ENCODE data around the gene AKAP6. TPM values are rescaled to one million over a fixed set of nuclear protein-coding genes. Genes with fewer than 3 reads are reported as not detected.

The AKAP6 gene
- total and polyA plus RNA-seq, 8 donors = 3.7 to 7.2 (median 6.0) TPM

- no peaks in the 10 kb centered on the region for H3K4me1 ChIP-seq
- ATAC-seq = no peak
- no peaks in the 10 kb centered on the region for H3K27me3 ChIP-seq
- no peak overlapping the region for H3K4me3 ChIP-seq
- H3K9me3 ChIP-seq = no peaks in the 10 kb centered on the region
- no peaks in the 10 kb centered on the region for H3K36me3 ChIP-seq
- no peak for TF ChIP-seq CTCF (IDR thresholded peaks at IDR 0.05)
- DNase-seq = no peak
- no peak overlapping the region for H3K27ac ChIP-seq
- intact Hi-C loops (cut with DNase I) = no loop called here
These were observed 506.8 kb downstream of the AKAP6 start for GRCh38 chr14:32835924-32836323.

- no peak for TF ChIP-seq CTCF (IDR thresholded peaks at IDR 0.05)
- Histone ChIP-seq H3K36me3 (no peaks in the 10 kb centered on the region), H3K4me1 (no peaks in the 10 kb centered on the region), H3K27ac (no peak overlapping the region), H3K9me3 (no peaks in the 10 kb centered on the region), H3K4me3 (no peak overlapping the region), H3K27me3 (no peaks in the 10 kb centered on the region)
- intact Hi-C loops (cut with DNase I) = no loop called here
- DNase-seq = no peak
- no peak for ATAC-seq
These were observed 512.6 kb downstream of the AKAP6 start for GRCh38 chr14:32841698-32842097.

- no peak overlapping the region for H3K27ac ChIP-seq
- H3K4me3 ChIP-seq = no peak overlapping the region
- peaks cover 0 to 2% of the 10 kb centered on the region in 2 donors for H3K9me3 ChIP-seq
- no peaks in the 10 kb centered on the region for H3K27me3 ChIP-seq
- TF ChIP-seq CTCF (IDR thresholded peaks at IDR 0.05) = no peak
- H3K4me1 ChIP-seq = no peaks in the 10 kb centered on the region
- intact Hi-C loops (cut with DNase I) = no loop called here
- DNase-seq (no peak), ATAC-seq (no peak)
- H3K36me3 ChIP-seq = no peaks in the 10 kb centered on the region
These were observed 517.8 kb downstream of the AKAP6 start for GRCh38 chr14:32846821-32847365.

GRCh38 chr14:32847867-32848266 lies 518.8 kb downstream of the AKAP6 start:
- Histone ChIP-seq H3K4me1 (no peaks in the 10 kb centered on the region), H3K27me3 (no peaks in the 10 kb centered on the region), H3K36me3 (no peaks in the 10 kb centered on the region), H3K27ac (no peak overlapping the region), H3K4me3 (no peak overlapping the region), H3K9me3 (peaks cover 0 to 2% of the 10 kb centered on the region in 2 donors)
- no peak for TF ChIP-seq CTCF (IDR thresholded peaks at IDR 0.05)
- no peak for DNase-seq
- no peak for ATAC-seq
- intact Hi-C loops (cut with DNase I) = no loop called here

- no peaks in the 10 kb centered on the region for H3K27me3 ChIP-seq
- no peaks in the 10 kb centered on the region for H3K36me3 ChIP-seq
- no peaks in the 10 kb centered on the region for H3K4me1 ChIP-seq
- intact Hi-C loops (cut with DNase I) = no loop called here
- no peak for TF ChIP-seq CTCF (IDR thresholded peaks at IDR 0.05)
- DNase-seq = no peak
- no peak overlapping the region for H3K27ac ChIP-seq
- ATAC-seq = no peak
- no peaks in the 10 kb centered on the region for H3K9me3 ChIP-seq
- H3K4me3 ChIP-seq = no peak overlapping the region
These were observed 536.8 kb downstream of the AKAP6 start for GRCh38 chr14:32865827-32866376.
